ENCODE measurements around the gene KCNJ12.

DNA sequence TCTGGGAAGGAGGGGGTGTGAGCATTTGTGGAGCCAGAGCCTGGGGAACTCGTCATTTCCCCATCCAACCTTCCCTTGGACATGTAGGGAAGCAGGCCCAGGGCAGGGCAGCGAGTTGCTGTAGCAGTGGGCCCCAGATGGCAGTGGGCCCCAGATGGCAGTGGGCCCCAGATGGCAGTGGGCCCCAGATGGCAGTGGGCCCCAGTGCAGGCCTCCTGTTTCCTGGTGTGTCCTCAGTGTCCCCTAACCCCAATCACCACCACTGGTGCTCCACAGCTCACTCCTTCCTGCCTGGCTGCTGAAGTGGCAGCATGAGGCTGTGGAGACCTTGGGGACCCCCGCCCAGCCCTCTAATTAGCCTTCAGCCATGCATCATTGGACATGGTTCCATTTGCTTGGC lies 4.5 kb downstream of the KCNJ12 start:
- TF ChIP-seq POLR2AphosphoS5 (IDR thresholded peaks at IDR 0.05; ENCODE audit: low read depth, low read length) (no peak), SIN3A (IDR thresholded peaks at IDR 0.05; ENCODE audit: borderline replicate concordance, insufficient read depth, low read length) (no peak), TAF1 (IDR thresholded peaks at IDR 0.05; ENCODE audit: borderline replicate concordance, insufficient read depth, low read length) (no peak), FOXP2 (optimal IDR thresholded peaks at IDR 0.05; ENCODE audit: borderline replicate concordance, extremely low read depth, extremely low read length, insufficient read depth) (no peak)
- TF ChIP-seq, protein P1, sequence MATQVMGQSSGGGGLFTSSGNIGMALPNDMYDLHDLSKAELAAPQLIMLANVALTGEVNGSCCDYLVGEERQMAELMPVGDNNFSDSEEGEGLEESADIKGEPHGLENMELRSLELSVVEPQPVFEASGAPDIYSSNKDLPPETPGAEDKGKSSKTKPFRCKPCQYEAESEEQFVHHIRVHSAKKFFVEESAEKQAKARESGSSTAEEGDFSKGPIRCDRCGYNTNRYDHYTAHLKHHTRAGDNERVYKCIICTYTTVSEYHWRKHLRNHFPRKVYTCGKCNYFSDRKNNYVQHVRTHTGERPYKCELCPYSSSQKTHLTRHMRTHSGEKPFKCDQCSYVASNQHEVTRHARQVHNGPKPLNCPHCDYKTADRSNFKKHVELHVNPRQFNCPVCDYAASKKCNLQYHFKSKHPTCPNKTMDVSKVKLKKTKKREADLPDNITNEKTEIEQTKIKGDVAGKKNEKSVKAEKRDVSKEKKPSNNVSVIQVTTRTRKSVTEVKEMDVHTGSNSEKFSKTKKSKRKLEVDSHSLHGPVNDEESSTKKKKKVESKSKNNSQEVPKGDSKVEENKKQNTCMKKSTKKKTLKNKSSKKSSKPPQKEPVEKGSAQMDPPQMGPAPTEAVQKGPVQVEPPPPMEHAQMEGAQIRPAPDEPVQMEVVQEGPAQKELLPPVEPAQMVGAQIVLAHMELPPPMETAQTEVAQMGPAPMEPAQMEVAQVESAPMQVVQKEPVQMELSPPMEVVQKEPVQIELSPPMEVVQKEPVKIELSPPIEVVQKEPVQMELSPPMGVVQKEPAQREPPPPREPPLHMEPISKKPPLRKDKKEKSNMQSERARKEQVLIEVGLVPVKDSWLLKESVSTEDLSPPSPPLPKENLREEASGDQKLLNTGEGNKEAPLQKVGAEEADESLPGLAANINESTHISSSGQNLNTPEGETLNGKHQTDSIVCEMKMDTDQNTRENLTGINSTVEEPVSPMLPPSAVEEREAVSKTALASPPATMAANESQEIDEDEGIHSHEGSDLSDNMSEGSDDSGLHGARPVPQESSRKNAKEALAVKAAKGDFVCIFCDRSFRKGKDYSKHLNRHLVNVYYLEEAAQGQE (IDR thresholded peaks at IDR 0.05; ENCODE audit: insufficient read depth in 1 of 2, low read depth in 2 of 2, low read length in 2 of 2) = no peak

Data from PFSK-1 (cell line).